GM12801 (cell line): Measurements from ENCODE around the gene F2R.

Experiments used
- CTCF ChIP-seq: IDR thresholded peaks from one replicate; pipeline ENCODE4 v1.5.1; 2011; ENCODE audit warnings: control low read depth; ENCODE audit not compliant: insufficient read length; ENCODE audit errors: extremely low read depth

F2R gene

DNA sequence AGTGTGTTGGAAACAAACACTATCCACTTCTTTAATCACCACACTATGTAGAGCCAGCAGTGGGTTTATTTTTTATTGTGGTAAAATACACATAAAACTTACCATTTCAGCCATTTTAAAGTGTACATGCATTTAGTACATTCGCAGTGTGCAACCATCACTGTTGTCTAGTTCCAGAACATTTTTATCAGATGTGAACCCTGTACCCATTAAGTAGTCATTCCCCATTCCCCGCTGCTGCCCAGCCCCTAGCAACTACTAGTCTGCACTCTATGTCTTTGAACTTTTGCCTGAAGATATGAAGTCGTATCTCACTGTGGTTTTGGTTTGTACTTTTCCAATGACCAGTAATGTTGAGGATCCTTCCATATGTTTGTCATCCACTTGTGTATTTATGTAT is 30.2 kb upstream of the F2R start:
- TF ChIP-seq CTCF: no peak

GRCh38 chr5:76688212-76688611 is 27.7 kb upstream of the F2R start:
- no peak for TF ChIP-seq CTCF

DNA sequence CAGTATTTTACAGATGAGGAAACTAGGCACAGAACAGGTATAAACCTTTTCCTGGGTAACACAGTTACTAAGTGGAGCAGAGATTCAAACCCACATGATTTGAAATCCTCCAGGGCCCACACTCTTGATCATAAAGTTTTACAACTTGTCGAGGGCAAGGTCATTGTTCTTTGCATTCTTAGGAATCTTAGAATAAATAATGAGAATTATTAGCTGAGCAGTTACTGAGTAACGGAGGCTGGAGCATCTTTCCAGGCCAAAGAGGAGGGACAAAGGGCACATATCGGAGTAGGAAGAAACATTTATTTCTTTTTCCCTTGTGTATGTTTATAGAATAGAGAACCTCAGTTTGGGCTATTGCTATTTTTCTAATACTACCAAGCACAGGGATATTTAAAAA is 27.1 kb upstream of the F2R start:
- no peak for TF ChIP-seq CTCF

- TF ChIP-seq CTCF: no peak
These were observed 26.4 kb upstream of the F2R start for GRCh38 chr5:76689321-76690036.

- no peak for TF ChIP-seq CTCF
These were observed 25.8 kb upstream of the F2R start for GRCh38 chr5:76690037-76690679.

DNA sequence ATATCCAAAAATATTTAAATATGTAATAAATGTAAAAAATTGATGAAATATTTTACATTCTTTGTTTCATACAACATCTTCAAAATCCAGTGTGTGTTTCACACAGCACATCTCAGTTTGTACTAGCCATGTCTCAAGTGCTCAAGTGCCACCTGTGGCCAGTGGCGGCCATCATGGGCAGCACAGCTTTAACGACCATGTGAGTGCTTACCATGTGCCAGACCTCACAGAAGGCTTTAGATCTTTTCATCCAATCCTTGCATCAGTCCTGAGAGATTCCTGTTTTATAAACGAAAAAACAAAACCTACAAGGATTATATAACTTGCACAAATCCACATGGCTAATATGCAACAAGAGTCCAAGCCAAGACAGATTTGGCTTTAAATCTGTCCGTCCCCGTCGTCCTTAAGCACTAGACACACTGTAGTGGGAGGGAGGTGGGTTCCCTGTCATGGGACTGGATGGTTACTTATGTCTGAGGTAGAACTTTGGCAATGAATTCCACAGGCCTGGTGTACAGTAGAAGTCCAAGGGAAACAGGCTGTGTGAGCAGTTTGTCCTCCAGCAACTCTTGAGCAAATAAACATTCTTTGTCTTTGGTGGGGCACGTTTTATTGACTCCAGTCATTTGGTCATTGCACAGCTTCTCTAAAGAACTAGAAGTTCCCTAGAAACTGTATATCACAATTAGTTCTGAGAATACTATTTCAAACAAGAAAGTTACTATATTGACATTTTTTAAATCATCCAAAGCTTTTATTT is 25.0 kb upstream of the F2R start:
- no peak for TF ChIP-seq CTCF

- no peak for TF ChIP-seq CTCF
These were observed 24.3 kb upstream of the F2R start for GRCh38 chr5:76691467-76692273.
